ENCODE data around the gene FBXO10.
"Not testable (repeated sequence)": the region's sequence is repeated elsewhere in the genome, so short reads cannot be mapped to it uniquely, and the experiment has no call there.

The FBXO10 gene

DNA sequence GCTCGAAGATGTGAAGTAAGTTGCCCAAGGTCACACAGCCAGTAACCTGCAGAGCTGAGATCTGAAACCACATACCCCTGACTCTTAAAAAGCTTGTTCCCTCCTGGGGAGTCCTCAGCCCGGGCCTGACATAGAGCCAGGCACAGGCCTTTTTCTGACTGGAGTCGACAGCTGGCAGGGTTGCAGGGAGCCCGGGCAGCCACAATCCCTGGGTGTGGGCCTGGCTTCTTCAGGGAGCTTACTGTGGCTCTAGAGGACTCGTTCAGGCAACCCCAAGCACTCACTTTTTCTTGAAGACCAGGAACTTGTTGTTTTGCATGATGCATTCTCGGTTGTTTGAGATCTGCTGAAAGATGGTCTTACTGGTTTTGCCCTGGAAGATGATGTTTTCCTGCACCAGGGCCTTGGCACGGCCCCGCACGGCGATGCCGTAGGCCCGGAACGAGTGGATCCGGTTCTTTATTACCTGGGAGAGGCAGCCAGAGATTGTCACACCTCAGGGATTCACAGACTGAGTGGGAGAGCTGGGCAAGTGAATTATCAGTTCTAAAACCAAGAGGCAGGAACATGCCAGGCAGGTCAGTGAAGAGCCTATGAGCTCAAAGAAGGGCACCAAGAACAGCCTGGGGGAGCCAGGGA lies 60.4 kb downstream of the FBXO10 start:
- no peaks in the 10 kb centered on the region for H3K27me3 ChIP-seq (ENCODE audit: insufficient read depth, poor library complexity, severe bottlenecking)
- DNase-seq (ENCODE audit: low read depth in 1 of 2, low spot score in 1 of 2): no peak
- no peak overlapping the region for H3K4me3 ChIP-seq (replicated peaks; ENCODE audit: insufficient read depth, low read length)
- H3K27ac ChIP-seq (replicated peaks): no peak overlapping the region
- TF ChIP-seq POLR2AphosphoS5 (IDR thresholded peaks at IDR 0.05; ENCODE audit: low read depth): no peak
- TF ChIP-seq GABPA (IDR thresholded peaks at IDR 0.05; ENCODE audit: low read depth): no peak
- TF ChIP-seq, protein P1, sequence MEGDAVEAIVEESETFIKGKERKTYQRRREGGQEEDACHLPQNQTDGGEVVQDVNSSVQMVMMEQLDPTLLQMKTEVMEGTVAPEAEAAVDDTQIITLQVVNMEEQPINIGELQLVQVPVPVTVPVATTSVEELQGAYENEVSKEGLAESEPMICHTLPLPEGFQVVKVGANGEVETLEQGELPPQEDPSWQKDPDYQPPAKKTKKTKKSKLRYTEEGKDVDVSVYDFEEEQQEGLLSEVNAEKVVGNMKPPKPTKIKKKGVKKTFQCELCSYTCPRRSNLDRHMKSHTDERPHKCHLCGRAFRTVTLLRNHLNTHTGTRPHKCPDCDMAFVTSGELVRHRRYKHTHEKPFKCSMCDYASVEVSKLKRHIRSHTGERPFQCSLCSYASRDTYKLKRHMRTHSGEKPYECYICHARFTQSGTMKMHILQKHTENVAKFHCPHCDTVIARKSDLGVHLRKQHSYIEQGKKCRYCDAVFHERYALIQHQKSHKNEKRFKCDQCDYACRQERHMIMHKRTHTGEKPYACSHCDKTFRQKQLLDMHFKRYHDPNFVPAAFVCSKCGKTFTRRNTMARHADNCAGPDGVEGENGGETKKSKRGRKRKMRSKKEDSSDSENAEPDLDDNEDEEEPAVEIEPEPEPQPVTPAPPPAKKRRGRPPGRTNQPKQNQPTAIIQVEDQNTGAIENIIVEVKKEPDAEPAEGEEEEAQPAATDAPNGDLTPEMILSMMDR (IDR thresholded peaks at IDR 0.05; ENCODE audit: insufficient read depth, low read length): no peak
- TF ChIP-seq SPI1 (IDR thresholded peaks at IDR 0.05; ENCODE audit: borderline replicate concordance, low read depth): no peak
- no peak for TF ChIP-seq REST (IDR thresholded peaks at IDR 0.05; ENCODE audit: insufficient replicate concordance, low read depth)

DNA sequence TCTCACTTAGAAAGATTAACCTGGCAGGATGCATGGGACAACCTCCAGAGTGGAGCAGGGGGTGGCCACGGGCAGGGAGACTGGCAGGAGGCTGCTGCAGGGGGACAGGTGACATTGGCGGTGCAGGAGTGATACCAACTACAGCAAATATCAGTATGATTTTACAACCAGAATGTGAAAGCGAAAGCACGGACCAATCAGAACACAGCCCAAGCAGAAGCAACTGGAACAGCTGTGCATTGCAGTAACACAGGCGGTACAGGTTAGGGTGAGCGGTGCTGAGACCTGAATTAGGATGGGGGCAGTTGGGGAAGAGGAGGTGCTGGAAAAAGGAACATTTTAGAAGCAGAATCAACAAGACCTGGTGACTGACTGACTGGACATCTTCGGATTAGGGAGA lies 61.2 kb downstream of the FBXO10 start:
- no peak overlapping the region for H3K27ac ChIP-seq (replicated peaks)
- no peaks in the 10 kb centered on the region for H3K27me3 ChIP-seq (ENCODE audit: insufficient read depth, poor library complexity, severe bottlenecking)
- H3K4me3 ChIP-seq (replicated peaks; ENCODE audit: insufficient read depth, low read length): no peak overlapping the region
- TF ChIP-seq, protein P1 (IDR thresholded peaks at IDR 0.05; ENCODE audit: insufficient read depth, low read length): no peak
- TF ChIP-seq SPI1 (IDR thresholded peaks at IDR 0.05; ENCODE audit: borderline replicate concordance, low read depth) (no peak), GABPA (IDR thresholded peaks at IDR 0.05; ENCODE audit: low read depth) (no peak), REST (IDR thresholded peaks at IDR 0.05; ENCODE audit: insufficient replicate concordance, low read depth) (no peak)
- DNase-seq (ENCODE audit: low read depth in 1 of 2, low spot score in 1 of 2): no peak

- H3K27me3 ChIP-seq (ENCODE audit: insufficient read depth, poor library complexity, severe bottlenecking); H3K4me3 ChIP-seq (replicated peaks; ENCODE audit: insufficient read depth, low read length); H3K27ac ChIP-seq (replicated peaks); DNase-seq (ENCODE audit: low read depth in 1 of 2, low spot score in 1 of 2): not testable (repeated sequence)
These were observed 61.8 kb downstream of the FBXO10 start for GRCh38 chr9:37514415-37514814.

DNA sequence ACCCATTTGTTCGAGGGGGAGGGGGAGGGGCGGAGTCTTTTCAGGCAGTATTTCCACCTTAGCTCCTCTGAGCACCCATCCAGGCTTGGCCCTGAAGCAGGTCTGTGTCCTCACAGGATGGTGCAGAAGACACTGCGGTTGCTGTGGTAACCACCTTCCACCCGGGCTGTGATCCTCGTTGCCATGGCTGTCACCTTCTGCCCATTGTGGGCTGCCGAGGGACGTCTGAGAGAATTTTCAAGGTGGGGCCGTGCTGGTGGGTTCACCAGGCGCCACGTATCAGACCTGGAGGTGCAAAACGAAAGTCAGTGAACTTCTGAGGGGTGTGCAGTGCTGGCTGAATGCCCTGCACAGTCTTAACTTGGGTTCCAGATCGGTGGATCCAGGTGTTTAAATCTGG lies 63.7 kb downstream of the FBXO10 start:
- TF ChIP-seq REST (IDR thresholded peaks at IDR 0.05; ENCODE audit: insufficient replicate concordance, low read depth) (no peak), POLR2AphosphoS5 (IDR thresholded peaks at IDR 0.05; ENCODE audit: low read depth) (no peak), SPI1 (IDR thresholded peaks at IDR 0.05; ENCODE audit: borderline replicate concordance, low read depth) (no peak), GABPA (IDR thresholded peaks at IDR 0.05; ENCODE audit: low read depth) (no peak)
- TF ChIP-seq, protein P1 (IDR thresholded peaks at IDR 0.05; ENCODE audit: insufficient read depth, low read length): no peak

More for the DNA sequence above, 63.7 kb downstream of the FBXO10 start:
- DNase-seq (ENCODE audit: low read depth in 1 of 2, low spot score in 1 of 2): no peak
- Histone ChIP-seq H3K27ac (replicated peaks) (no peak overlapping the region), H3K27me3 (ENCODE audit: insufficient read depth, poor library complexity, severe bottlenecking) (no peaks in the 10 kb centered on the region), H3K4me3 (replicated peaks; ENCODE audit: insufficient read depth, low read length) (no peak overlapping the region)
